WTC11 (cell line): ENCODE measurements around the gene AJM1. TPM values are rescaled to one million over a fixed set of nuclear protein-coding genes. Genes with fewer than 3 reads are reported as not detected.

Source experiments
- ATAC-seq: fragments of 200-7000 bp; cut with Tn5 transposase; 2 replicates; pipeline ENCODE4 v1.10.0; 2021; ENCODE audit warnings: mild to moderate bottlenecking, moderate library complexity
- CTCF ChIA-PET: fragments of 300-600 bp; sonication (Branson Sonifier 250); formaldehyde crosslinking; loops from one replicate; lab custom pipeline; 2021; ENCODE audit warnings: antibody characterized with exemption; lab: Charles Lee
- POLR2A ChIA-PET: fragments of 350-600 bp; sonication (Branson Sonifier 250); formaldehyde crosslinking; loops from one replicate; lab custom pipeline; 2021; ENCODE audit warnings: antibody characterized with exemption; lab: Charles Lee
- DNase-seq: peaks from one replicate; pipeline ENCODE4 v3.0.0; 2021; ENCODE audit warnings: low spot score
- H3K27ac Mint-ChIP-seq: 2 replicates; pipeline ENCODE4 v1.8.0; 2021; ENCODE audit warnings: mixed read lengths
- H3K27me3 Mint-ChIP-seq: 2 replicates; pipeline ENCODE4 v1.8.0; 2021; ENCODE audit warnings: low read depth, mild to moderate bottlenecking, moderate library complexity, mixed read lengths
- H3K36me3 Mint-ChIP-seq: 2 replicates; pipeline ENCODE4 v1.8.0; 2021; ENCODE audit warnings: mixed read lengths
- H3K4me1 Mint-ChIP-seq: 2 replicates; pipeline ENCODE4 v1.8.0; 2022; ENCODE audit warnings: mixed read lengths
- H3K4me3 Mint-ChIP-seq: 2 replicates; pipeline ENCODE4 v1.8.0; 2021; ENCODE audit warnings: mild to moderate bottlenecking, moderate library complexity, mixed read lengths
- H3K9me3 Mint-ChIP-seq: 2 replicates; pipeline ENCODE4 v1.8.0; 2021; ENCODE audit warnings: mixed read lengths
- AR ChIP-seq: fragments of 250-450 bp; sonication (Bioruptor Pico); IDR thresholded peaks from 2 replicates; pipeline ENCODE4 v1.9.0; 2021; ENCODE audit warnings: mild to moderate bottlenecking
- CREB1 ChIP-seq: sonication (generic); formaldehyde crosslinking; IDR thresholded peaks from 2 replicates; pipeline ENCODE4 v1.8.0; 2023; ENCODE audit warnings: mild to moderate bottlenecking, missing genetic modification reagents
- CREM ChIP-seq: sonication (generic); formaldehyde crosslinking; IDR thresholded peaks from 2 replicates; pipeline ENCODE4 v1.8.1; 2022; ENCODE audit warnings: mild to moderate bottlenecking, missing genetic modification reagents, moderate library complexity
- ELF4 ChIP-seq: sonication (generic); formaldehyde crosslinking; IDR thresholded peaks from 2 replicates; pipeline ENCODE4 v1.8.1; 2022; ENCODE audit warnings: low read depth, mild to moderate bottlenecking, moderate library complexity, missing genetic modification reagents
- ESRRA ChIP-seq: sonication (generic); formaldehyde crosslinking; IDR thresholded peaks from 2 replicates; pipeline ENCODE4 v1.8.1; 2022; ENCODE audit warnings: mild to moderate bottlenecking, missing genetic modification reagents, borderline replicate concordance
- GABPB1 ChIP-seq: sonication (generic); formaldehyde crosslinking; IDR thresholded peaks from 2 replicates; pipeline ENCODE4 v1.8.1; 2023; ENCODE audit warnings: mild to moderate bottlenecking, missing genetic modification reagents
- GTF2I ChIP-seq: fragments of 250-450 bp; sonication (Bioruptor Pico); conservative IDR thresholded peaks from 2 replicates; pipeline ENCODE4 v1.4.0; 2021; ENCODE audit warnings: mild to moderate bottlenecking
- IRF1 ChIP-seq: sonication (generic); formaldehyde crosslinking; IDR thresholded peaks from 2 replicates; pipeline ENCODE4 v1.8.0; 2023; ENCODE audit warnings: missing genetic modification reagents
- JAZF1 ChIP-seq: fragments of 250-450 bp; sonication (Bioruptor Pico); IDR thresholded peaks from 2 replicates; pipeline ENCODE4 v1.9.0; 2021; ENCODE audit warnings: moderate library complexity, mild to moderate bottlenecking, inconsistent platforms
- JUN ChIP-seq: sonication (generic); formaldehyde crosslinking; IDR thresholded peaks from 2 replicates; pipeline ENCODE4 v1.8.0; 2023; ENCODE audit warnings: mild to moderate bottlenecking, missing genetic modification reagents
- MLX ChIP-seq: sonication (generic); formaldehyde crosslinking; IDR thresholded peaks from 2 replicates; pipeline ENCODE4 v1.8.1; 2023; ENCODE audit warnings: mild to moderate bottlenecking, missing genetic modification reagents, moderate library complexity
- MXD4 ChIP-seq: fragments of 250-450 bp; sonication (Bioruptor Pico); IDR thresholded peaks from 2 replicates; pipeline ENCODE4 v1.8.0; 2021; ENCODE audit warnings: mild to moderate bottlenecking, moderate library complexity, borderline replicate concordance
- NFE2L1 ChIP-seq: sonication (generic); formaldehyde crosslinking; IDR thresholded peaks from 2 replicates; pipeline ENCODE4 v1.8.1; 2023; ENCODE audit warnings: missing genetic modification reagents
- RORB ChIP-seq: fragments of 250-450 bp; sonication (Bioruptor Pico); IDR thresholded peaks from 2 replicates; pipeline ENCODE4 v1.9.0; 2021; ENCODE audit warnings: mild to moderate bottlenecking
- SMAD4 ChIP-seq: sonication (generic); formaldehyde crosslinking; IDR thresholded peaks from 2 replicates; pipeline ENCODE4 v1.8.0; 2022; ENCODE audit warnings: mild to moderate bottlenecking, missing genetic modification reagents
- SP1 ChIP-seq: sonication (generic); formaldehyde crosslinking; conservative IDR thresholded peaks from 2 replicates; pipeline ENCODE4 v1.8.1; 2022; ENCODE audit warnings: missing genetic modification reagents
- USF1 ChIP-seq: sonication (generic); formaldehyde crosslinking; IDR thresholded peaks from 2 replicates; pipeline ENCODE4 v1.8.0; 2022; ENCODE audit warnings: mild to moderate bottlenecking, missing genetic modification reagents
- ZNF121 ChIP-seq: sonication (generic); formaldehyde crosslinking; IDR thresholded peaks from 2 replicates; pipeline ENCODE4 v1.8.0; 2023; ENCODE audit warnings: missing genetic modification reagents
- ZNF219 ChIP-seq: sonication (generic); formaldehyde crosslinking; IDR thresholded peaks from 2 replicates; pipeline ENCODE4 v1.8.0; 2023; ENCODE audit warnings: missing genetic modification reagents, mild to moderate bottlenecking, borderline replicate concordance
- ZNF263 ChIP-seq: sonication (generic); formaldehyde crosslinking; IDR thresholded peaks from 2 replicates; pipeline ENCODE4 v1.8.1; 2022; ENCODE audit warnings: low read depth, mild to moderate bottlenecking, moderate library complexity, missing genetic modification reagents
- ZNF416 ChIP-seq: fragments of 250-450 bp; sonication (Bioruptor Pico); IDR thresholded peaks from 2 replicates; pipeline ENCODE4 v1.9.0; 2021; ENCODE audit warnings: mild to moderate bottlenecking, inconsistent platforms
- total RNA-seq: library from RNA; stranded (reverse); gene quantifications from 3 replicates; pipeline ENCODE4 v1.2.3, GENCODE V29; 2021
- TF ChIP-seq, protein P1 (sequence below): sonication (generic); formaldehyde crosslinking; IDR thresholded peaks from 2 replicates; pipeline ENCODE4 v1.8.0; 2022; ENCODE audit warnings: mild to moderate bottlenecking, missing genetic modification reagents
- TF ChIP-seq, protein P2 (sequence below): sonication (generic); formaldehyde crosslinking; IDR thresholded peaks from 2 replicates; pipeline ENCODE4 v1.8.0; 2022; ENCODE audit warnings: mild to moderate bottlenecking, missing genetic modification reagents
- TF ChIP-seq, protein P3 (sequence below): fragments of 250-450 bp; sonication (Bioruptor Pico); IDR thresholded peaks from 2 replicates; pipeline ENCODE4 v1.9.0; 2021; ENCODE audit warnings: moderate library complexity, mild to moderate bottlenecking, inconsistent platforms, borderline replicate concordance
- TF ChIP-seq, protein P4 (sequence below): sonication (generic); formaldehyde crosslinking; IDR thresholded peaks from 2 replicates; pipeline ENCODE4 v1.8.1; 2023; ENCODE audit warnings: mild to moderate bottlenecking, missing genetic modification reagents, moderate library complexity

AJM1 gene
- total RNA-seq, 1 experiment from 2014 or later, result 1.6 TPM

DNA sequence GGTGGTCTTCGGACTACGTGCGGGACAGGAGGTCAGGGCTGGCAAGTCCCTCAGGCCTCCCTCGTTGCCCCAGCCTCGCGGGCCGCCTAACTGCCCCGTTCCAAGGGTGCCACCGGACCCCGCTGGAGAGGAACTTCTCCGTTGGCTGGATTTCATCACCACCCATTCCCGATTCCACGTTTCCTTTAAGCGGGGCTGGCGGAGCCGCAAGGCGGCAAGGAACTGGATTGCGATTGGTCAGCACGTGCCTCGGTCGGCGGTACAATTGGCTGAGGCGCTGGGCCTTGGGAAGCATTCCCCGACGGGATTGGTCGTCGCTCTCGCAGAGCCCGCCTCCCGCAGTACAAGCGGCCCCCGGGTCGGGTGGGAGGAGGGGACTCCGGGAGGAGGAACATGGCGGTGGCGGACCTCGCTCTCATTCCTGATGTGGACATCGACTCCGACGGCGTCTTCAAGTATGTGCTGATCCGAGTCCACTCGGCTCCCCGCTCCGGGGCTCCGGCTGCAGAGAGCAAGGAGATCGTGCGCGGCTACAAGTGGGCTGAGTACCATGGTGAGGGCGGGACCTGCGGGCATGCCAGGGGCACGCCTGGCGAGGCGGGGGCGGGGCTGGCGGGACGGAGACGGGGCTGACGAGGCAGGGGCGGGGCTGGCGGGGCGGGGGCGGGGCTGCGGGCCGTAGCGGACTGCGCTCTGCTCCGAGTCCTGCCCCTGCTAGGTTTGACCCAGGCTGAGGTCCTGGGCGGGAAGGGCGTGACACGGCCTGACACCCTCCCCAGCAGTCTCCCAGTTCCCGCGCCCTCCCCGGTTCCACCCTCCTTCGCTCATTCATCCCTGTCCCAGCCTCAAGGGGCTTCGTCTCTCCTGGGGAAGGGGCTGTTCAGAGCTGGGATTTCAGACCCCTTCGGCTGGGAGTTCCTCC is 7.0 kb downstream of the AJM1 start, which contains the start of gene PHPT1 (continued):
- TF ChIP-seq AR, result no peak
- TF ChIP-seq, protein P1, sequence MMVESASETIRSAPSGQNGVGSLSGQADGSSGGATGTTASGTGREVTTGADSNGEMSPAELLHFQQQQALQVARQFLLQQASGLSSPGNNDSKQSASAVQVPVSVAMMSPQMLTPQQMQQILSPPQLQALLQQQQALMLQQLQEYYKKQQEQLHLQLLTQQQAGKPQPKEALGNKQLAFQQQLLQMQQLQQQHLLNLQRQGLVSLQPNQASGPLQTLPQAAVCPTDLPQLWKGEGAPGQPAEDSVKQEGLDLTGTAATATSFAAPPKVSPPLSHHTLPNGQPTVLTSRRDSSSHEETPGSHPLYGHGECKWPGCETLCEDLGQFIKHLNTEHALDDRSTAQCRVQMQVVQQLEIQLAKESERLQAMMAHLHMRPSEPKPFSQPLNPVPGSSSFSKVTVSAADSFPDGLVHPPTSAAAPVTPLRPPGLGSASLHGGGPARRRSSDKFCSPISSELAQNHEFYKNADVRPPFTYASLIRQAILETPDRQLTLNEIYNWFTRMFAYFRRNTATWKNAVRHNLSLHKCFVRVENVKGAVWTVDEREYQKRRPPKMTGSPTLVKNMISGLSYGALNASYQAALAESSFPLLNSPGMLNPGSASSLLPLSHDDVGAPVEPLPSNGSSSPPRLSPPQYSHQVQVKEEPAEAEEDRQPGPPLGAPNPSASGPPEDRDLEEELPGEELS (CRISPR knock-in tag), result no peak
- TF ChIP-seq ESRRA (CRISPR knock-in tag), result no peak
- TF ChIP-seq MLX (CRISPR knock-in tag), result no peak
- TF ChIP-seq ZNF416 (CRISPR knock-in tag), result 0 out of 2 replicates have a peak, but pooled peaks have one; percentile 81
- TF ChIP-seq, protein P2, sequence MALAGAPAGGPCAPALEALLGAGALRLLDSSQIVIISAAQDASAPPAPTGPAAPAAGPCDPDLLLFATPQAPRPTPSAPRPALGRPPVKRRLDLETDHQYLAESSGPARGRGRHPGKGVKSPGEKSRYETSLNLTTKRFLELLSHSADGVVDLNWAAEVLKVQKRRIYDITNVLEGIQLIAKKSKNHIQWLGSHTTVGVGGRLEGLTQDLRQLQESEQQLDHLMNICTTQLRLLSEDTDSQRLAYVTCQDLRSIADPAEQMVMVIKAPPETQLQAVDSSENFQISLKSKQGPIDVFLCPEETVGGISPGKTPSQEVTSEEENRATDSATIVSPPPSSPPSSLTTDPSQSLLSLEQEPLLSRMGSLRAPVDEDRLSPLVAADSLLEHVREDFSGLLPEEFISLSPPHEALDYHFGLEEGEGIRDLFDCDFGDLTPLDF (CRISPR knock-in tag), result no peak
- TF ChIP-seq ZNF263, result no peak
- TF ChIP-seq IRF1 (CRISPR knock-in tag), result no peak
- no peak for TF ChIP-seq JUN (CRISPR knock-in tag)
- peak; percentile 97 for TF ChIP-seq GABPB1 (CRISPR knock-in tag)
- TF ChIP-seq USF1 (CRISPR knock-in tag), result peak; percentile 76; the same call in 1 of the 2 replicates
- peak; percentile 68; the same call in 1 of the 2 replicates for TF ChIP-seq CREM (CRISPR knock-in tag)

DNA sequence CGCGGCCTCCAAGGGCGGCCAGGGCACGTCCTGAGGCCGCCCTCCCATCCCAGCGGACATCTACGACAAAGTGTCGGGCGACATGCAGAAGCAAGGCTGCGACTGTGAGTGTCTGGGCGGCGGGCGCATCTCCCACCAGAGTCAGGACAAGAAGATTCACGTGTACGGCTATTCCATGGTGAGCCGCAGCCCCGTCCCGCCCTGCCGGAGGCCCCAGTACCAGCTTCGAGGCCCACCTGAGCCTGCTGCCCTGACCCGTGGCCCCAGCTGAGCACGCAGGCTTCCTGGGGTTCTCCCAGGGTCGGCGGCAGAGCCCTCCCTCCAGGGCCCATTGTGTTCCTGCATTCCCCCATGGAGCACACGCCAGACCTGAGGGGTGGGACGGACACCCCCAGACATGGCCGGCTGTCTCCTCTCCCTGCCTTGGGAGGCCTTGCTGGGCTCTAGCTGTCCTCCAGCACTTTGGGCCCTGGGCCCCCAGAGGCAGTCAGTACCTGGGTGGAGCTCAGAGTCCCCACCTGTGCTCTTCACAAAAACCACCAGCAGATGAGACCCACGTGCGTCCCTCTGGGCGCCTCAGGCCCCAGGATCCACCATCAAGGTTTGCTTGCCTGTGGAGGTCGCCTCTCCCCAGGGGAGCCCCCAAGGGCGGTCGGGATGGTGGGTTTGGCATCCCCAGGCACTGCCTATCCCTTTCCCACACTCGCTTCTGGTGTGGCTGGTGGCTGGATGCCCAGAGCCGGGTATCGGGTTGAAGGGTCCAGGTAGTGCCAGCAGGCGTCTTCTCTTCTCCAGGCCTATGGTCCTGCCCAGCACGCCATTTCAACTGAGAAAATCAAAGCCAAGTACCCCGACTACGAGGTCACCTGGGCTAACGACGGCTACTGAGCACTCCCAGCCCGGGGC is 7.9 kb downstream of the AJM1 start:
- CTCF ChIA-PET, result interaction anchor here (1.0 to 1.2 kb wide), 2 partner anchors 134 to 185 kb away, joined by 3 to 4 read pairs; no protein-coding TSS in a partner anchor
- Mint-ChIP-seq H3K27ac (peak overlapping the region; percentile 74; the same call in 1 of the 2 replicates), H3K4me3 (peak overlapping the region; percentile 94), H3K27me3 (peaks cover 3% of the 10 kb centered on the region), H3K9me3 (no peaks in the 10 kb centered on the region), H3K36me3 (peaks cover 2% of the 10 kb centered on the region; the same call in 1 of the 2 replicates), H3K4me1 (peaks cover 4% of the 10 kb centered on the region)
- POLR2A ChIA-PET, result no interaction called here
- DNase-seq (no peak), ATAC-seq (no peak)
- TF ChIP-seq, protein P3, sequence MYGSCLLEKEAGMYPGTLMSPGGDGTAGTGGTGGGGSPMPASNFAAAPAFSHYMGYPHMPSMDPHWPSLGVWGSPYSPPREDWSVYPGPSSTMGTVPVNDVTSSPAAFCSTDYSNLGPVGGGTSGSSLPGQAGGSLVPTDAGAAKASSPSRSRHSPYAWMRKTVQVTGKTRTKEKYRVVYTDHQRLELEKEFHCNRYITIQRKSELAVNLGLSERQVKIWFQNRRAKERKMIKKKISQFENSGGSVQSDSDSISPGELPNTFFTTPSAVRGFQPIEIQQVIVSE (CRISPR knock-in tag), result no peak
- no peak; the same call in 1 of the 2 replicates for TF ChIP-seq NFE2L1
- no peak for TF ChIP-seq MXD4
- TF ChIP-seq ZNF121 (CRISPR knock-in tag), result no peak
- TF ChIP-seq CREB1 (CRISPR knock-in tag), result no peak
- no peak for TF ChIP-seq ZNF219
- TF ChIP-seq SMAD4, result no peak
- TF ChIP-seq GTF2I, result no peak
- TF ChIP-seq RORB, result no peak
- no peak for TF ChIP-seq SP1
- no peak for TF ChIP-seq GABPB1 (CRISPR knock-in tag)
- no peak for TF ChIP-seq ELF4
- TF ChIP-seq, protein P4, sequence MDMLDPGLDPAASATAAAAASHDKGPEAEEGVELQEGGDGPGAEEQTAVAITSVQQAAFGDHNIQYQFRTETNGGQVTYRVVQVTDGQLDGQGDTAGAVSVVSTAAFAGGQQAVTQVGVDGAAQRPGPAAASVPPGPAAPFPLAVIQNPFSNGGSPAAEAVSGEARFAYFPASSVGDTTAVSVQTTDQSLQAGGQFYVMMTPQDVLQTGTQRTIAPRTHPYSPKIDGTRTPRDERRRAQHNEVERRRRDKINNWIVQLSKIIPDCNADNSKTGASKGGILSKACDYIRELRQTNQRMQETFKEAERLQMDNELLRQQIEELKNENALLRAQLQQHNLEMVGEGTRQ (CRISPR knock-in tag), result no peak
- no peak for TF ChIP-seq JAZF1 (CRISPR knock-in tag)
